Myocyte (in vitro differentiated cells): Measurements from ENCODE around the gene TAOK2. TPM values are rescaled to one million over a fixed set of nuclear protein-coding genes. Genes with fewer than 3 reads are reported as not detected.
A peak's percentile ranks its signal among the peaks of the same experiment; 100 is the strongest.
"Not testable (repeated sequence)": the region's sequence is repeated elsewhere in the genome, so short reads cannot be mapped to it uniquely, and the experiment has no call there.

Experiments used
- DNase-seq: peaks from one replicate; pipeline ENCODE4 v3.0.0-alpha.2; 2012; ENCODE audit warnings: low read depth
- total RNA-seq: library from RNA; depleted of rRNA; stranded (reverse); fragments of >200 nt; gene quantifications from 2 replicates; pipeline ENCODE4 v1.2.3, GENCODE V29; 2014

TAOK2 gene
- total RNA-seq, 1 donor from 2014 or later: 49.9 TPM

DNA sequence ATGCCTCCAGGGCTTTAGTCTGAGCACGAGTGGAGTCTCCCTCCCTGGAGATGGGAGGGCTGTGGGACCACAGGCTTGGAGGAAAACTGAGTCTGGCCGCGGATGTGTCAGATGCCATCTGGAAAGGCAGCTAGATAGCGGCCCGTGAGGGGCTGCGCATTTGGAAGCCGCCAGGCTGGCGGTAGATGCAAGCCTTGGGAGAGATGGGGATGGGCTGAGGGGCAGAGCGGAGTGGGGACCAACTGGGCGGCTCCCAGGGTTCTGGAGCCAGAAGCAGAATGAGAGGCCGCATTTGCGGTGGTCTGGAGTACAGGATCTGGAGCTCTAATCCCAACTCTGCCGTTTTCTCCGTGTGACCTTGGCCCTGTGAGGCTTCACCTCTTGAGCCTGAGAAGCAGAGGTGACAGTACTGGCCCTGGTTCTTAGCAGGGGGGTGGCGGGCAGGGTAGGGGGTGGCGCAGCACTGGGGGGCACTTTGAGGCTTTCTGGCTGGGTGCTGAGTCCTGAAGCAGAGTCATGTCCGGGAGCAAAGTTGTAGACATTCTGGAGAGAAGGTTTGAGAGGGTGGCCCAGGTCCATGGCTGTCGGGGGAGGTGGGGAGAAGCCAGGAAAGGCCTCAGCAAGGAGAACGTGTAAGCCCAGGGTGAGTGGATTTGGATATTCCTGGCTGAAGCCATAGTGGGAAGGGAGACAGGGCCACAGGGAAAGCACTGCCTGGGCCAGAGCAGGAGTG lies 29.1 kb downstream of the TAOK2 start:
- DNase-seq: no peak

- DNase-seq: no peak
Measured at GRCh38 chr16:30003670-30004423, 30.2 kb downstream of the TAOK2 start.

GRCh38 chr16:30004424-30004776 lies 30.7 kb downstream of the TAOK2 start:
- DNase-seq: no peak

DNA sequence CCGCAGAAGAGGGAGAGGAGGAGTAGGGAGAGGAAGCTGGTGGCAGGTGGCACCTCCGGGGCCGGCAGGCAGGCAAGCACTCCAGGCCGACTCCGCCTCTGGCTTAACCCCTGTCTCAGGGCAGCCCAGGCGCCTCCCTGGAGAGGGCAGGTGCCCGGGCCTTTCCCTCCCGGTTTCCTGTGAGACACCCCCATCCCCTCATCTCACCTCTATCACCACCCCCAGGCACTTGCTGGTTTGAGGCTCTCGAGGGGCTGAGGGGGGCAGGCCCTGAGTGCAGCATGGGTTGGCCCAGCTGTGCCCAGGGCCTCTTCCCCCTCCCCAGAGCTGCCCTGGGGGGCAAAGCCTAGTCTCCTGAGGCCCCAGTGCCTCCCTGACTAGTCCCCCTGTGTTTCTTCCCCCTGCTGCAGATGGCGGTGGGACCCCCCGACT lies 31.2 kb downstream of the TAOK2 start:
- DNase-seq: no peak

- DNase-seq: peak; percentile 45
Measured at GRCh38 chr16:30005341-30006094, 31.9 kb downstream of the TAOK2 start.

DNA sequence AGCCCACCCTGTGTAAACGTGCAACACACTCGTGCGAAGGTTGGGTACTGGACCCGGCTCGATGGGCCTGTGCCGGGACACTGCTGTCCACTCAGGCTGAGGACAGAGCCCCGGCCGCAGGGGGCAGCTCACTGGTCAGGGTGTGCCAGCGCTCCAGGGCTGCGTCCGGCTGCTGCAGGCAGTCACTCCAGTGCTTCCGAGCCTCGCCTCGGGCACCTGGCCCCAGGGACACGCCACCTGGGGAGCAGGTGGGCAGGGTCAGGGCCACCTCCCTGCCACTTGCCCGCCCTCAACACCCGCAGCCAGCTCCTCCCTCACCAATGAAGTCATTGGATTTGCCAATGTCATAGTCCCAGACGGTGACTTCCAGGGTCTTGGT lies 32.4 kb downstream of the TAOK2 start:
- no peak for DNase-seq

- no peak for DNase-seq
Measured at GRCh38 chr16:30006659-30007377, 33.1 kb downstream of the TAOK2 start.

GRCh38 chr16:30007378-30007895 lies 33.8 kb downstream of the TAOK2 start:
- no peak for DNase-seq

DNA sequence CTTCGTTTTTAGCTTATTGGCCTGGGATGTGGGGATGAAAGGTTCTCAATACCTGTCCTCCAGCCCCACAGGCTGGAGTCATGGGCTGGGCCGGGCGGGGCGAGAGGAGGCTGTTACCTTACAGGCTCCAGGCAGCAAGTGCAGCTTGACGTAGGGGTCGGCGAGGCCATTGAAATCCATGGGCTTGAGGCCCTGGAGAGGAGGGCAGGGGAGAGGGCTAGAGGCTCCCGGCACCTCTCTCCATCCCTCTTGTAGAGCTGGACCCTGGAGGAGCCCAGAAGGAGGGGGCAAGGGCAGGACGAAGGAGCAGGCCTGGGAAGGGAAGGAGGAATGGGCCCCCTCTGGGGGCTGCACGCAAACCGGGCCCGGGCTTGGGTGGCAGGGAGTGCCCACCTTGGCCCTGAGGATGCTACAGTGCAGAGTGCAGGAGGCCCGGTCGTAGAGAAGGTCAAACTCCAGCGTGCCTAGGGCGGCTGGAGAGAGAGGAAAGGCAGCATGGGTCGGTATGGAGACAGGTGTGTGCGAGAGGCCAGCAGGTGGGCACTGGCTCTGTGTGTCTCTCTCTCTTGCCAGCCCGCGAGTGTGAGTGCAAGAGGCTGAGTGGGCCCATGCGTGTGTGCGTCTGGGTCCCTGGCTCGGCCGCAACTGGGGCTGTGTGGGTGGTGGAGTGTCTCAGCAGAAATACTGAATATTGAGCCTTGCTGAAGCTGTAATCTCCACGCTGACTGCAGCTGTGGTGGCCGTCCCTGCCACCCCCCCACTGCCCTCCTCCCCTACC lies 35.6 kb downstream of the TAOK2 start:
- no peak for DNase-seq

DNA sequence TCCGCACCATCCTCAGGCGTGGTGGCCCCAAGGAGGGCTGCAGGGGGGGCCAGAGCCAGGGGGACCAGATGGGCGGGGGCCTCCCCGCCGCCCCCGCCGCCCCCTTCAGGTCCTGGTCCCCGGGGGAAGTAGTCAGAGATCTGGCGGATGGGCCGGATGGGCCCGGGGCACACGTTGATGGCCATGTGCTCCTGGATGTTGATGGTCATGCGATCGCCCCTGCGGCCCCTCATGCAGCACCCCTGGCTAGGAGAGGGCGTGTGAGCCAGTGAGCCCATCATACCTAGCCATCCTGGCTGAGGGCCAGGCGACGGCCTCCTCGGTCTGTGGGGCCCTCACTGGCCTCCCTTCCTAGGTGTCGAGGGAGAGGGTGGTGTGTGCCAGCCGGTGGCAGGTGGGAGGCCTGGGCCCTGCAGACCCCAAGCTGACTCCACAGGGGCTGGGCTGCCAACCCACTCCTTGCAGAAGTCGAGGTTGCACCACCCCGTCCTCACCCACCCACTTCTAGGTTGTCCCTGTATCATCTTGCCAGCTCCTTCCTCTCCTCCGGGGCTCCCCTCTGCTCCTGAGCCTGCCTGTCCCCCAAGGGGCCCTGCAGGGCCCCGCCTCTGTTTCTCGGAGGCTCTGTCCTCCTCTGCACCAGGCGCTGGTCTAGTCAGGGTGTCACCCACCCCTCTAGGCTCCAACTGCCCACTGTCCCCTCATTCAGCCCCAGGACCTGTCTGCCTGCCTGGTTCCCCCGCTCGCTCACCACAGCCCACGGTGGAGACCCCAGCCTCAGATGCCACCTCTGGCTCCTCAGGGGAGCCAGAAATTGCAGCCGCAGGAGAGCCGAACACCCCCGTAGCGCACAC lies 36.5 kb downstream of the TAOK2 start:
- no peak for DNase-seq

GRCh38 chr16:30010844-30011713 lies 37.4 kb downstream of the TAOK2 start, which contains the start of gene DOC2A:
Gene DOC2A, minus strand, starts transcription at chr16:30011027. Its CDS starts 805 bp downstream, at chr16:30010222.
- no peak for DNase-seq

- no peak for DNase-seq
Measured at GRCh38 chr16:30011714-30012504, 38.2 kb downstream of the TAOK2 start.

- DNase-seq: not testable (repeated sequence)
Measured at GRCh38 chr16:30012598-30012997, 38.9 kb downstream of the TAOK2 start.

GRCh38 chr16:30015450-30015849 lies 41.8 kb downstream of the TAOK2 start:
- not testable (repeated sequence) for DNase-seq

GRCh38 chr16:30016555-30017276 lies 43.0 kb downstream of the TAOK2 start:
- DNase-seq: no peak

GRCh38 chr16:30017277-30017656 lies 43.6 kb downstream of the TAOK2 start:
- no peak for DNase-seq

DNA sequence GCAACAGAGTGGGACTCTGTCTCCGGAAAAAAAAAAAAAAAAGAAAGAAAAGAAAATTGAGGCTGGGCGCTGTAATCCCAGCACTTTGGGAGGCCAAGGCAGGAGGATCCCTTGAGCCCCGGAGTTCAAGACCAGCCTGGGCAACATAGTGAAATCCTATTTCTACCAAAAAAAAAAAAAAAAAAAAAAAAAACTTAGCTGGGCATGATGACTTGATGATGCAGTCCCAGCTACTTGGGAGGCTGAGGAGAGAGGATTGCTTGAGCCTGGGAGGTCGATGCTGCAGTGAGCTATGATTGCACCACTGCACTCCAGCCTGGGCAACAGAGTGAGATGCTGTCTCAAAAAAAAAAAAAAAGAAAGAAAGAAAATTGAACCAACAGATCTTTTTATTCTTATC lies 44.3 kb downstream of the TAOK2 start:
- DNase-seq: not testable (repeated sequence)
